SK-N-SH treated with all-trans-retinoic acid at 6 μM for 48 hours (cell line): ENCODE data around the gene ABI1.

ENCODE experiments used
- ATAC-seq: fragments of 200-7000 bp; cut with Tn5 transposase; 3 replicates; pipeline ENCODE4 v1.9.1; 2020; ENCODE audit warnings: mild to moderate bottlenecking, moderate library complexity
- BACH2 ChIP-seq: fragments of 250-450 bp; sonication (Bioruptor Pico); IDR thresholded peaks from 2 replicates; pipeline ENCODE4 v1.9.0; 2021; ENCODE audit warnings: mild to moderate bottlenecking, borderline replicate concordance
- CREB5 ChIP-seq: fragments of 250-450 bp; sonication (Bioruptor Pico); IDR thresholded peaks from 2 replicates; pipeline ENCODE4 v1.5.1; 2020; ENCODE audit warnings: low read depth, mild to moderate bottlenecking, moderate library complexity
- CSDC2 ChIP-seq: fragments of 250-450 bp; sonication (Bioruptor Pico); IDR thresholded peaks from 2 replicates; pipeline ENCODE4 v1.5.0; 2020; ENCODE audit warnings: mild to moderate bottlenecking, moderate library complexity
- CSRNP3 ChIP-seq: fragments of 250-450 bp; sonication (Bioruptor Pico); IDR thresholded peaks from 2 replicates; pipeline ENCODE4 v1.5.1; 2021; ENCODE audit warnings: mild to moderate bottlenecking, moderate library complexity
- ESRRG ChIP-seq: fragments of 250-450 bp; sonication (Bioruptor Pico); IDR thresholded peaks from 2 replicates; pipeline ENCODE4 v1.6.1; 2021; ENCODE audit warnings: mild to moderate bottlenecking
- GLIS3 ChIP-seq: fragments of 250-450 bp; sonication (Bioruptor Pico); IDR thresholded peaks from 2 replicates; pipeline ENCODE4 v1.5.0; 2020; ENCODE audit warnings: mild to moderate bottlenecking, moderate library complexity
- OSR1 ChIP-seq: fragments of 250-450 bp; sonication (Bioruptor Pico); IDR thresholded peaks from 2 replicates; pipeline ENCODE4 v1.8.0; 2022; ENCODE audit warnings: moderate library complexity, mild to moderate bottlenecking, inconsistent platforms
- PATZ1 ChIP-seq: fragments of 250-450 bp; sonication (Bioruptor Pico); IDR thresholded peaks from 2 replicates; pipeline ENCODE4 v1.8.0; 2020; ENCODE audit warnings: mild to moderate bottlenecking, moderate library complexity, borderline replicate concordance
- POU6F1 ChIP-seq: fragments of 250-450 bp; sonication (Bioruptor Pico); IDR thresholded peaks from 2 replicates; pipeline ENCODE4 v1.8.0; 2021; ENCODE audit warnings: low read depth, mild to moderate bottlenecking, moderate library complexity, borderline replicate concordance
- PPARA ChIP-seq: fragments of 250-450 bp; sonication (Bioruptor Pico); IDR thresholded peaks from 2 replicates; pipeline ENCODE4 v1.5.0; 2020; ENCODE audit warnings: mild to moderate bottlenecking, borderline replicate concordance
- RARB ChIP-seq: fragments of 250-450 bp; sonication (Bioruptor Pico); IDR thresholded peaks from 2 replicates; pipeline ENCODE4 v1.8.0; 2021; ENCODE audit warnings: mild to moderate bottlenecking, moderate library complexity
- SNAI2 ChIP-seq: fragments of 250-450 bp; sonication (Bioruptor Pico); IDR thresholded peaks from 2 replicates; pipeline ENCODE4 v1.5.0; 2020; ENCODE audit warnings: mild to moderate bottlenecking, moderate library complexity
- TOX ChIP-seq: fragments of 250-450 bp; sonication (Bioruptor Pico); IDR thresholded peaks from 2 replicates; pipeline ENCODE4 v1.8.0; 2021; ENCODE audit warnings: mild to moderate bottlenecking, moderate library complexity, borderline replicate concordance
- TSHZ2 ChIP-seq: fragments of 250-450 bp; sonication (Bioruptor Pico); IDR thresholded peaks from 2 replicates; pipeline ENCODE4 v1.5.0; 2020; ENCODE audit warnings: mild to moderate bottlenecking, moderate library complexity
- ZC3H10 ChIP-seq: fragments of 250-450 bp; sonication (Bioruptor Pico); IDR thresholded peaks from 2 replicates; pipeline ENCODE4 v1.5.1; 2021; ENCODE audit warnings: mild to moderate bottlenecking, moderate library complexity
- ZFP3 ChIP-seq: fragments of 250-450 bp; sonication (Bioruptor Pico); IDR thresholded peaks from 2 replicates; pipeline ENCODE4 v1.5.0; 2020; ENCODE audit warnings: mild to moderate bottlenecking, moderate library complexity
- ZNF565 ChIP-seq: fragments of 450-650 bp; formaldehyde crosslinking; conservative IDR thresholded peaks from 2 replicates; pipeline ENCODE4 v1.5.0; 2020; ENCODE audit warnings: low read depth, mild to moderate bottlenecking, moderate library complexity
- ZNF70 ChIP-seq: fragments of 450-650 bp; formaldehyde crosslinking; IDR thresholded peaks from 2 replicates; pipeline ENCODE4 v1.5.0; 2020; ENCODE audit warnings: mild to moderate bottlenecking, moderate library complexity
- ZNF8 ChIP-seq: fragments of 450-650 bp; formaldehyde crosslinking; IDR thresholded peaks from 2 replicates; pipeline ENCODE4 v1.5.0; 2020; ENCODE audit warnings: mild to moderate bottlenecking, moderate library complexity

The ABI1 gene

GRCh38 chr10:26725837-26726727 lies 134.7 kb downstream of the ABI1 start:
- TF ChIP-seq RARB (CRISPR knock-in tag), result no peak
- TF ChIP-seq POU6F1 (CRISPR knock-in tag), result no peak
- no peak for TF ChIP-seq PPARA (CRISPR knock-in tag)
- no peak for TF ChIP-seq ZFP3 (CRISPR knock-in tag)
- TF ChIP-seq GLIS3, result no peak
- no peak for TF ChIP-seq TOX (CRISPR knock-in tag)
- peak; percentile 90 for ATAC-seq

GRCh38 chr10:26723016-26723415 lies 137.7 kb downstream of the ABI1 start:
- TF ChIP-seq CSDC2 (no peak), TSHZ2 (CRISPR knock-in tag) (no peak), ZNF8 (no peak)
- no peak for ATAC-seq

GRCh38 chr10:26721561-26721960 lies 139.2 kb downstream of the ABI1 start:
- TF ChIP-seq CREB5 (CRISPR knock-in tag), result no peak
- TF ChIP-seq ZNF70 (CRISPR knock-in tag), result no peak
- TF ChIP-seq ESRRG (CRISPR knock-in tag), result no peak
- TF ChIP-seq ZNF8, result no peak
- no peak for TF ChIP-seq CSRNP3 (CRISPR knock-in tag)
- no peak for TF ChIP-seq ZNF565
- TF ChIP-seq OSR1 (CRISPR knock-in tag), result no peak
- TF ChIP-seq TOX (CRISPR knock-in tag), result no peak
- TF ChIP-seq POU6F1 (CRISPR knock-in tag), result no peak
- no peak for TF ChIP-seq TSHZ2 (CRISPR knock-in tag)
- no peak for TF ChIP-seq PATZ1
- no peak for TF ChIP-seq BACH2 (CRISPR knock-in tag)
- TF ChIP-seq ZC3H10, result no peak
- no peak for TF ChIP-seq SNAI2 (CRISPR knock-in tag)
- no peak for ATAC-seq
